ENCODE measurements around the gene MLST8.

GRCh38 chr16:2194852-2195321 lies 10.4 kb upstream of the MLST8 start:
- TF ChIP-seq CTCF (IDR thresholded peaks at IDR 0.05) (peak; percentile 42 to 85 (median 67)), POLR2A (IDR thresholded peaks at IDR 0.05) (no peak)

All from body of pancreas (tissue), 4 donors.